DND-41 (cell line): Measurements from ENCODE around the gene MFSD12.

Source experiments
- CTCF ChIP-seq: IDR thresholded peaks from 2 replicates; pipeline ENCODE4 v1.5.1; 2012; ENCODE audit warnings: borderline replicate concordance, low read length, moderate library complexity, mild to moderate bottlenecking; ENCODE audit not compliant: poor library complexity, severe bottlenecking; ENCODE audit errors: extremely low read depth
- EZH2 ChIP-seq: IDR thresholded peaks from 3 replicates; pipeline ENCODE4 v1.6.1; 2012; ENCODE audit warnings: borderline replicate concordance, low read depth, mild to moderate bottlenecking, moderate library complexity, low read length, inconsistent platforms; ENCODE audit not compliant: severe bottlenecking

- TF ChIP-seq CTCF = no peak
- no peak for TF ChIP-seq EZH2
Observed at GRCh38 chr19:3580156-3580934, 23.0 kb upstream of the MFSD12 start.
